GM23338 (cell line): ENCODE measurements around the gene UPF1. TPM values are rescaled to one million over a fixed set of nuclear protein-coding genes. Genes with fewer than 3 reads are reported as not detected.

ENCODE experiments used
- ATAC-seq: fragments of 200-7000 bp; cut with Tn5 transposase; 3 replicates; pipeline ENCODE4 v1.9.1; 2020
- DNase-seq: peaks from one replicate; pipeline ENCODE4 v3.0.0-alpha.2; 2015; ENCODE audit warnings: low spot score
- H2AFZ ChIP-seq: fragments of 200-600 bp; sonication (generic); 2 replicates; pipeline ENCODE4 v1.8.0; 2016; ENCODE audit warnings: antibody characterized with exemption, mild to moderate bottlenecking, moderate library complexity
- H3F3A ChIP-seq: fragments of 200-600 bp; sonication (generic); replicated peaks from 2 replicates; pipeline ENCODE4 v1.8.0; 2017; ENCODE audit warnings: antibody characterized with exemption, mixed run types, low read depth
- H3K27ac ChIP-seq: fragments of 200-600 bp; sonication (generic); 2 replicates; pipeline ENCODE4 v1.6.1; 2016; ENCODE audit warnings: low read depth
- H3K27me3 ChIP-seq: fragments of 200-600 bp; sonication (generic); 2 replicates; pipeline ENCODE4 v1.8.0; 2016; ENCODE audit warnings: mild to moderate bottlenecking, mixed run types, moderate library complexity; ENCODE audit not compliant: insufficient read depth
- H3K36me3 ChIP-seq: fragments of 200-600 bp; sonication (generic); 2 replicates; pipeline ENCODE4 v1.8.0; 2016; ENCODE audit warnings: mild to moderate bottlenecking; ENCODE audit not compliant: insufficient read depth
- H3K4me1 ChIP-seq: fragments of 200-600 bp; sonication (generic); 2 replicates; pipeline ENCODE4 v1.8.0; 2016; ENCODE audit warnings: mild to moderate bottlenecking, moderate library complexity; ENCODE audit not compliant: insufficient read depth
- H3K4me2 ChIP-seq: fragments of 200-600 bp; sonication (generic); 2 replicates; pipeline ENCODE4 v1.7.1; 2017; ENCODE audit warnings: mixed run types
- H3K4me3 ChIP-seq: fragments of 200-600 bp; sonication (generic); 2 replicates; pipeline ENCODE4 v1.6.1; 2016; ENCODE audit warnings: mixed run types
- H3K79me2 ChIP-seq: fragments of 200-600 bp; sonication (generic); replicated peaks from 2 replicates; pipeline ENCODE4 v1.8.0; 2017; ENCODE audit warnings: mild to moderate bottlenecking; ENCODE audit not compliant: insufficient read depth
- H3K9me2 ChIP-seq: fragments of 200-600 bp; sonication (generic); 2 replicates; pipeline ENCODE4 v1.8.0; 2017; ENCODE audit not compliant: insufficient read depth
- H4K20me1 ChIP-seq: fragments of 200-600 bp; sonication (generic); replicated peaks from 2 replicates; pipeline ENCODE4 v1.8.0; 2017; ENCODE audit warnings: mild to moderate bottlenecking; ENCODE audit not compliant: insufficient read depth
- H3K27ac Mint-ChIP-seq: 2 replicates; pipeline ENCODE4 v1.8.0; 2020; ENCODE audit warnings: inconsistent platforms, mild to moderate bottlenecking, moderate library complexity, mixed read lengths
- H3K27me3 Mint-ChIP-seq: 3 replicates; pipeline ENCODE4 v1.8.0; 2022; ENCODE audit warnings: low read depth, mild to moderate bottlenecking, moderate library complexity, mixed read lengths, inconsistent platforms; ENCODE audit not compliant: insufficient read depth, poor library complexity
- H3K36me3 Mint-ChIP-seq: 3 replicates; pipeline ENCODE4 v1.8.0; 2021; ENCODE audit warnings: low read depth, mild to moderate bottlenecking, inconsistent platforms, moderate library complexity, mixed read lengths
- H3K4me1 Mint-ChIP-seq: 3 replicates; pipeline ENCODE4 v1.8.0; 2020; ENCODE audit warnings: mild to moderate bottlenecking, inconsistent platforms, mixed read lengths
- H3K4me3 Mint-ChIP-seq: 3 replicates; pipeline ENCODE4 v1.8.0; 2021; ENCODE audit warnings: moderate library complexity, mild to moderate bottlenecking, inconsistent platforms, mixed read lengths
- H3K9me3 Mint-ChIP-seq: 3 replicates; pipeline ENCODE4 v1.8.0; 2020; ENCODE audit warnings: moderate library complexity, mild to moderate bottlenecking, inconsistent platforms, mixed read lengths
- CREB1 ChIP-seq: fragments of 250-450 bp; sonication (Bioruptor Pico); IDR thresholded peaks from 2 replicates; pipeline ENCODE4 v1.5.0; 2020; ENCODE audit warnings: low read depth, mild to moderate bottlenecking, moderate library complexity
- CTCF ChIP-seq, 2 experiments: fragments of 200-600 bp in 1 of 2; sonication (generic) in 1 of 2; conservative IDR thresholded peaks; 2 replicates each; pipeline versions ENCODE4 v1.5.1 to v1.6.1; 2016 to 2017; ENCODE audit warnings: antibody characterized with exemption in 2 of 2, low read depth in 2 of 2, mild to moderate bottlenecking in 2 of 2, moderate library complexity in 1 of 2
- ETS1 ChIP-seq: IDR thresholded peaks from 2 replicates; pipeline ENCODE4 v1.6.1; 2016; ENCODE audit warnings: antibody characterized with exemption
- EZH2 ChIP-seq: fragments of 200-600 bp; sonication (generic); IDR thresholded peaks from one replicate; pipeline ENCODE4 v1.8.0; 2017; ENCODE audit warnings: antibody characterized with exemption, mild to moderate bottlenecking, low read depth; ENCODE audit not compliant: unreplicated experiment
- EZH2phosphoT487 ChIP-seq: fragments of 200-600 bp; sonication (generic); IDR thresholded peaks from one replicate; pipeline ENCODE4 v1.8.1; 2018; ENCODE audit warnings: antibody characterized with exemption; ENCODE audit not compliant: unreplicated experiment
- JUNB ChIP-seq: IDR thresholded peaks from one replicate; pipeline ENCODE4 v1.6.1; 2016; ENCODE audit warnings: antibody characterized with exemption; ENCODE audit not compliant: unreplicated experiment
- NANOG ChIP-seq: IDR thresholded peaks from 2 replicates; pipeline ENCODE4 v1.6.1; 2016; ENCODE audit warnings: antibody characterized with exemption, borderline replicate concordance
- POLR2AphosphoS5 ChIP-seq: IDR thresholded peaks from 2 replicates; pipeline ENCODE4 v1.6.1; 2016; ENCODE audit warnings: antibody characterized with exemption, low read depth
- STAT1 ChIP-seq: IDR thresholded peaks from one replicate; pipeline ENCODE4 v1.6.1; 2016; ENCODE audit warnings: antibody characterized with exemption; ENCODE audit not compliant: unreplicated experiment
- ZNF114 ChIP-seq: fragments of 250-450 bp; sonication (Bioruptor Pico); IDR thresholded peaks from 2 replicates; pipeline ENCODE4 v1.5.0; 2020; ENCODE audit warnings: mild to moderate bottlenecking, moderate library complexity
- ZNF331 ChIP-seq: fragments of 250-450 bp; sonication (Bioruptor Pico); IDR thresholded peaks from 2 replicates; pipeline ENCODE4 v1.5.0; 2020; ENCODE audit warnings: low read depth, mild to moderate bottlenecking, moderate library complexity
- ZNF462 ChIP-seq: fragments of 250-450 bp; sonication (Bioruptor Pico); IDR thresholded peaks from 2 replicates; pipeline ENCODE4 v1.5.0; 2020; ENCODE audit warnings: mild to moderate bottlenecking, moderate library complexity
- polyA plus RNA-seq: library from polyadenylated mRNA; unstranded; fragments of >200 nt; fragmentation: Nextera tagmentation; extraction: Ambion mirVana; gene quantifications from 2 replicates; pipeline ENCODE4 v1.2.1, GENCODE V29; 2016
- total RNA-seq: library from RNA; depleted of rRNA; stranded (reverse); fragments of >200 nt; shearing (Covaris generic); gene quantifications from 2 replicates; pipeline ENCODE4 v1.2.3, GENCODE V29; 2014

Gene UPF1
- total and polyA plus RNA-seq, 2 experiments from 2014 or later: 13.8 to 138 TPM

- Histone ChIP-seq H2AFZ (no peak overlapping the region), H3K4me2 (no peak overlapping the region), H3K36me3 (peaks cover 28% of the 10 kb centered on the region; the same call in 1 of the 2 replicates), H3K79me2 (no peaks in the 10 kb centered on the region), H3K27me3 (no peaks in the 10 kb centered on the region), H3F3A (peaks cover 31% of the 10 kb centered on the region), H3K4me1 (peaks cover 5% of the 10 kb centered on the region; the same call in 1 of the 2 replicates), H3K4me3 (no peak overlapping the region), H3K27ac (no peak overlapping the region), H4K20me1 (peaks cover 23% of the 10 kb centered on the region), H3K9me2 (no peaks in the 10 kb centered on the region)
- H3K36me3 Mint-ChIP-seq: peaks cover 66% of the 10 kb centered on the region
- DNase-seq (no peak), ATAC-seq (no peak)
- H3K27ac Mint-ChIP-seq: no peak overlapping the region
- TF ChIP-seq ETS1 (no peak), ZNF114 (CRISPR knock-in tag) (no peak)
- peaks cover 5% of the 10 kb centered on the region for H3K27me3 Mint-ChIP-seq
- H3K4me1 Mint-ChIP-seq: peaks cover 6% of the 10 kb centered on the region; the same call in 2 of the 3 replicates
- no peaks in the 10 kb centered on the region for H3K9me3 Mint-ChIP-seq
- H3K4me3 Mint-ChIP-seq: no peak overlapping the region
Measured at GRCh38 chr19:18863843-18864362, 32.1 kb downstream of the UPF1 start.

- Histone ChIP-seq H3K4me3 (no peak overlapping the region), H3K27me3 (peaks cover 13% of the 10 kb centered on the region), H3K4me1 (peaks cover 5% of the 10 kb centered on the region; the same call in 1 of the 2 replicates), H3K9me2 (no peaks in the 10 kb centered on the region), H3F3A (peaks cover 31% of the 10 kb centered on the region), H3K36me3 (peaks cover 21% of the 10 kb centered on the region; the same call in 1 of the 2 replicates), H4K20me1 (peaks cover 14% of the 10 kb centered on the region), H3K79me2 (no peaks in the 10 kb centered on the region), H3K27ac (no peak overlapping the region), H2AFZ (no peak overlapping the region), H3K4me2 (no peak overlapping the region)
- Mint-ChIP-seq H3K4me1 (peaks cover 6% of the 10 kb centered on the region; the same call in 2 of the 3 replicates), H3K27ac (no peak overlapping the region), H3K4me3 (no peak overlapping the region), H3K27me3 (peaks cover 8% of the 10 kb centered on the region), H3K9me3 (no peaks in the 10 kb centered on the region), H3K36me3 (peaks cover 58% of the 10 kb centered on the region)
- no peak for ATAC-seq
- DNase-seq: no peak
- TF ChIP-seq ZNF462 (CRISPR knock-in tag): no peak
- TF ChIP-seq EZH2phosphoT487: no peak
- no peak for TF ChIP-seq NANOG
- TF ChIP-seq JUNB: no peak
- TF ChIP-seq ZNF331 (CRISPR knock-in tag): no peak
- TF ChIP-seq POLR2AphosphoS5: no peak
- TF ChIP-seq CTCF (conservative IDR thresholded peaks at IDR 0.05; ENCODE audit: low read depth in 2 of 2): no peak
- no peak for TF ChIP-seq STAT1
- no peak for TF ChIP-seq CREB1 (CRISPR knock-in tag)
- TF ChIP-seq ZNF114 (CRISPR knock-in tag): no peak
- no peak for TF ChIP-seq EZH2
Measured at GRCh38 chr19:18865106-18865972, 33.6 kb downstream of the UPF1 start.
